CD14-positive monocyte (primary cell): ENCODE results near the gene SLC25A11. TPM values are rescaled to one million over a fixed set of nuclear protein-coding genes. Genes with fewer than 3 reads are reported as not detected.

ENCODE experiments used
- DNase-seq, 3 donors: peaks; one replicate each; pipeline ENCODE4 v3.0.0-alpha.2; 2011 to 2022
- H2AFZ ChIP-seq: 2 replicates; pipeline ENCODE4 v1.6.0; 2012; ENCODE audit warnings: mild to moderate bottlenecking, low read depth, low read length, inconsistent platforms; ENCODE audit not compliant: insufficient read depth, poor library complexity, severe bottlenecking
- H3K27ac ChIP-seq, 2 donors: 1 replicate in 1 of 2; 2 replicates in 1 of 2; pipeline ENCODE4 v1.5.1; 2012 to 2013; ENCODE audit warnings: low read length in 2 of 2, control low read depth in 1 of 2, inconsistent platforms in 1 of 2, low read depth in 1 of 2, mild to moderate bottlenecking in 1 of 2
- H3K27me3 ChIP-seq, 2 donors: one replicate each; pipeline versions ENCODE4 v1.6.0 to v1.6.1; 2011 to 2013; ENCODE audit warnings: low read length in 2 of 2; ENCODE audit not compliant: control insufficient read depth in 2 of 2, insufficient read depth in 2 of 2
- H3K36me3 ChIP-seq, 2 donors: replicated peaks in 1 of 2; 1 replicate in 1 of 2; 2 replicates in 1 of 2; pipeline versions ENCODE4 v1.5.1 to v1.6.1; 2012 to 2013; ENCODE audit warnings: low read length in 2 of 2, control low read depth in 1 of 2, inconsistent platforms in 1 of 2, mild to moderate bottlenecking in 1 of 2; ENCODE audit not compliant: insufficient read depth in 2 of 2, control insufficient read depth in 1 of 2
- H3K4me1 ChIP-seq, 2 donors: 1 replicate in 1 of 2; 2 replicates in 1 of 2; pipeline versions ENCODE4 v1.5.1 to v1.6.1; 2012 to 2013; ENCODE audit warnings: low read length in 2 of 2, control low read depth in 1 of 2, inconsistent platforms in 1 of 2, mild to moderate bottlenecking in 1 of 2, moderate library complexity in 1 of 2; ENCODE audit not compliant: insufficient read depth in 2 of 2, control insufficient read depth in 1 of 2
- H3K4me2 ChIP-seq: replicated peaks from 2 replicates; pipeline ENCODE3; 2012; ENCODE audit warnings: low read length, moderate library complexity, mild to moderate bottlenecking; ENCODE audit not compliant: poor library complexity, severe bottlenecking; ENCODE audit errors: extremely low read depth
- H3K4me3 ChIP-seq, 3 experiments: fragments of 200-600 bp in 1 of 3; sonication (generic) in 1 of 3; replicated peaks in 1 of 3; 1 replicate in 2 of 3; 2 replicates in 1 of 3; pipeline ENCODE4 v1.5.1; 2011 to 2013; ENCODE audit warnings: low read length in 3 of 3, mild to moderate bottlenecking in 3 of 3, control low read depth in 2 of 3, low read depth in 2 of 3, inconsistent platforms in 1 of 3, moderate library complexity in 1 of 3
- H3K79me2 ChIP-seq: 2 replicates; pipeline ENCODE4 v1.6.0; 2012; ENCODE audit warnings: mild to moderate bottlenecking, control low read depth, inconsistent platforms, low read length, moderate library complexity; ENCODE audit not compliant: insufficient read depth
- H3K9ac ChIP-seq: 2 replicates; pipeline ENCODE4 v1.6.0; 2017; ENCODE audit warnings: low read length, mild to moderate bottlenecking; ENCODE audit not compliant: insufficient read depth, poor library complexity, severe bottlenecking
- H3K9me3 ChIP-seq, 2 donors: replicated peaks in 1 of 2; 1 replicate in 1 of 2; 2 replicates in 1 of 2; pipeline versions ENCODE4 v1.5.1 to v1.6.1; 2012 to 2013; ENCODE audit warnings: low read length in 2 of 2, control low read depth in 1 of 2; ENCODE audit not compliant: control insufficient read depth in 1 of 2, insufficient read depth in 1 of 2
- H4K20me1 ChIP-seq: 2 replicates; pipeline ENCODE4 v1.6.0; 2012; ENCODE audit warnings: mild to moderate bottlenecking, low read length, control low read depth, moderate library complexity; ENCODE audit not compliant: insufficient read depth
- H3K27ac Mint-ChIP-seq, 7 donors: one replicate each; pipeline ENCODE4 v1.8.0; 2020; ENCODE audit warnings: mild to moderate bottlenecking in 7 of 7, mixed read lengths in 7 of 7, moderate library complexity in 6 of 7, inconsistent platforms in 2 of 7
- H3K27me3 Mint-ChIP-seq, 3 donors: one replicate each; pipeline ENCODE4 v1.8.0; 2021 to 2022; ENCODE audit warnings: low read depth in 3 of 3, mild to moderate bottlenecking in 3 of 3, mixed read lengths in 3 of 3, moderate library complexity in 3 of 3, inconsistent platforms in 1 of 3
- H3K36me3 Mint-ChIP-seq, 2 donors: one replicate each; pipeline ENCODE4 v1.8.0; 2020; ENCODE audit warnings: mixed read lengths in 2 of 2, inconsistent platforms in 1 of 2, mild to moderate bottlenecking in 1 of 2
- H3K4me1 Mint-ChIP-seq: one replicate; pipeline ENCODE4 v1.8.0; 2020; ENCODE audit warnings: mild to moderate bottlenecking, mixed read lengths
- H3K4me3 Mint-ChIP-seq, 2 donors: one replicate each; pipeline ENCODE4 v1.8.0; 2020; ENCODE audit warnings: mild to moderate bottlenecking in 2 of 2, mixed read lengths in 2 of 2, moderate library complexity in 1 of 2
- H3K9me3 Mint-ChIP-seq, 7 donors: one replicate each; pipeline ENCODE4 v1.8.0; 2020 to 2022; ENCODE audit warnings: mixed read lengths in 7 of 7, mild to moderate bottlenecking in 6 of 7, moderate library complexity in 6 of 7, inconsistent platforms in 2 of 7
- CTCF ChIP-seq: fragments of 200-600 bp; IDR thresholded peaks from one replicate; pipeline ENCODE4 v1.8.0; 2022; ENCODE audit warnings: antibody characterized with exemption, mild to moderate bottlenecking
- WGBS: methylation state at CpG from one replicate; pipeline ENCODE4 v1.1.5; 2013; ENCODE audit warnings: missing lambda C conversion rate; ENCODE audit not compliant: insufficient coverage; 5-methylcytosine and 5-hydroxymethylcytosine counted together
- intact Hi-C, 2 donors: fragments of 100-400 bp; cut with micrococcal nuclease; formaldehyde crosslinking; loops; one replicate each; pipeline versions ENCODE4 v1.15.0 to v1.15.1; 2023
- polyA plus RNA-seq, 3 donors: library from polyadenylated mRNA; depleted of rRNA in 1 of 3; unstranded in 2 of 3; stranded (reverse) in 1 of 3; fragments of 300-500 nt in 2 of 3; fragments of >200 nt in 1 of 3; fragmentation: Illumina TruSeq in 2 of 3; gene quantifications; 1 replicate in 2 of 3; 2 replicates in 1 of 3; pipeline ENCODE4 v1.2.3, GENCODE V29; 2012 to 2021

SLC25A11 gene
- polyA plus RNA-seq, 3 donors = 65.2 to 138 (median 111) TPM

DNA sequence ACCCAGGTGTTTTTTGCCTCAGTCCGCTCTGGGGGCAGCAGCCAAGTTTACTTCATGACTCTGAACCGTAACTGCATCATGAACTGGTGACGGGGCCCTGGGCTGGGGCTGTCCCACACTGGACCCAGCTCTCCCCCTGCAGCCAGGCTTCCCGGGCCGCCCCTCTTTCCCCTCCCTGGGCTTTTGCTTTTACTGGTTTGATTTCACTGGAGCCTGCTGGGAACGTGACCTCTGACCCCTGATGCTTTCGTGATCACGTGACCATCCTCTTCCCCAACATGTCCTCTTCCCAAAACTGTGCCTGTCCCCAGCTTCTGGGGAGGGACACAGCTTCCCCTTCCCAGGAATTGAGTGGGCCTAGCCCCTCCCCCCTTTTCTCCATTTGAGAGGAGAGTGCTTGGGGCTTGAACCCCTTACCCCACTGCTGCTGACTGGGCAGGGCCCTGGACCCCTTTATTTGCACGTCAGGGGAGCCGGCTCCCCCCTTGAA lies 42.6 kb downstream of the SLC25A11 start:
- peak overlapping the region in 2 of 7 donors; percentile 30 to 73 for H3K27ac Mint-ChIP-seq
- H3K9ac ChIP-seq = no peak overlapping the region
- peaks cover 0 to 12% (median 4%) of the 10 kb centered on the region in 7 donors for H3K9me3 Mint-ChIP-seq
- DNase-seq = peak in 1 of 3 donors; percentile 15
- H3K4me1 ChIP-seq = peaks cover 34 to 38% of the 10 kb centered on the region in 2 donors
- peaks cover 0 to 26% of the 10 kb centered on the region in 2 donors for H3K27me3 ChIP-seq
- H3K9me3 ChIP-seq = no peaks in the 10 kb centered on the region
- H3K4me2 ChIP-seq = no peak overlapping the region
- H3K4me3 Mint-ChIP-seq = no peak overlapping the region
- no peak for TF ChIP-seq CTCF
- H2AFZ ChIP-seq = no peak overlapping the region
- peaks cover 59 to 60% of the 10 kb centered on the region in 2 donors for H3K36me3 Mint-ChIP-seq
- WGBS = 92% methylated on average over 8 of the region's 10 CpGs
- H4K20me1 ChIP-seq = no peaks in the 10 kb centered on the region
- peaks cover 53 to 55% of the 10 kb centered on the region in 2 donors for H3K36me3 ChIP-seq
- intact Hi-C loops = no loop called here
- no peak overlapping the region for H3K4me3 ChIP-seq
- no peaks in the 10 kb centered on the region for H3K79me2 ChIP-seq
- H3K27me3 Mint-ChIP-seq = peaks cover 31 to 42% (median 35%) of the 10 kb centered on the region in 3 donors
- H3K4me1 Mint-ChIP-seq = peaks cover 30% of the 10 kb centered on the region
- H3K27ac ChIP-seq = no peak overlapping the region

DNA sequence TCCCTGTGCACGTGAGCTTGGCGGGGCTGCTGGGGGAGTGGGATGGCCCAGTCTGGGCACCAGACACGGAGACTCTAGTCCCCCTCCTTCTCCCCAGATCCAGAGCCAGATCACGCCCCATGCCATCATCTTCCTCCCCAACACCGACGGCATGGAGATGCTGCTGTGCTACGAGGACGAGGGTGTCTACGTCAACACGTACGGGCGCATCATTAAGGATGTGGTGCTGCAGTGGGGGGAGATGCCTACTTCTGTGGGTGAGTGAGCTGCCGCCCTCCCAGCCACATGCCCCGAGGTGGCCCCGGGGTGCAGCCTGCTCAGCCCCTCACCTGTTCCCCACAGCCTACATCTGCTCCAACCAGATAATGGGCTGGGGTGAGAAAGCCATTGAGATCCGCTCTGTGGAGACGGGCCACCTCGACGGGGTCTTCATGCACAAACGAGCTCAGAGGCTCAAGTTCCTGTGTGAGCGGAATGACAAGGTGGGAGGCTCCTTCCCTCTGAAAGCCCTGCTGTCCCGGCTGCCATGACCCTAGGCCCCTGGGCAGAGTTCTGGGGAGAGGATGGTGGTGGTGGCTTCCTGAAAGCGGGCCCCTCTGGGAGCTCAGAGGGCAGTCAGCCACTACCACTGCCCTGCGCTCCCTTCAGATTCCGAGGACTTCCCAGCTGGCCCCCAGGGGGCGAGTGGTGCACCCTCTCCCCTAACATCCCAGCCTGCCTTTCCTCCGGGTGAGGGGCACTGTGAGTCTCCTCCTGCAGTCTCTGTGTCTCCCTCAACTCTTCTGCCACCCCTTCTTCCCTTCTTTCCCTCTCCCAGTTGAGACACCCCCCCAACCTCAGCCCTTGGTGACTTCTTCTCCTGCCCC lies 43.3 kb downstream of the SLC25A11 start:
- Histone ChIP-seq H3K27ac (no peak overlapping the region), H3K4me3 (no peak overlapping the region), H3K36me3 (peaks cover 60 to 62% of the 10 kb centered on the region in 2 donors), H3K79me2 (no peaks in the 10 kb centered on the region), H3K4me2 (no peak overlapping the region), H4K20me1 (no peaks in the 10 kb centered on the region), H3K27me3 (peaks cover 0 to 26% of the 10 kb centered on the region in 2 donors), H3K9ac (no peak overlapping the region), H2AFZ (no peak overlapping the region), H3K9me3 (no peaks in the 10 kb centered on the region), H3K4me1 (peaks cover 28 to 32% of the 10 kb centered on the region in 2 donors)
- TF ChIP-seq CTCF = no peak
- Mint-ChIP-seq H3K4me1 (peaks cover 25% of the 10 kb centered on the region), H3K27me3 (peaks cover 26 to 36% (median 29%) of the 10 kb centered on the region in 3 donors), H3K9me3 (peaks cover 0 to 12% (median 3%) of the 10 kb centered on the region in 7 donors), H3K4me3 (no peak overlapping the region), H3K27ac (peak overlapping the region in 5 of 7 donors; percentile 5 to 83 (median 42)), H3K36me3 (peaks cover 63 to 65% of the 10 kb centered on the region in 2 donors)
- WGBS = 96% methylated on average over 12 of the region's 27 CpGs
- DNase-seq = peak in 1 of 3 donors; percentile 9
- intact Hi-C loops = no loop called here
